ENCODE data around the gene C8B.

The C8B gene

GRCh38 chr1:56927986-56928385 lies 37.8 kb downstream of the C8B start:
- peaks cover 42% of the 10 kb centered on the region for H3K27me3 Mint-ChIP-seq (ENCODE audit: low read depth)
- peaks cover 11% of the 10 kb centered on the region for H3K9me3 Mint-ChIP-seq

DNA sequence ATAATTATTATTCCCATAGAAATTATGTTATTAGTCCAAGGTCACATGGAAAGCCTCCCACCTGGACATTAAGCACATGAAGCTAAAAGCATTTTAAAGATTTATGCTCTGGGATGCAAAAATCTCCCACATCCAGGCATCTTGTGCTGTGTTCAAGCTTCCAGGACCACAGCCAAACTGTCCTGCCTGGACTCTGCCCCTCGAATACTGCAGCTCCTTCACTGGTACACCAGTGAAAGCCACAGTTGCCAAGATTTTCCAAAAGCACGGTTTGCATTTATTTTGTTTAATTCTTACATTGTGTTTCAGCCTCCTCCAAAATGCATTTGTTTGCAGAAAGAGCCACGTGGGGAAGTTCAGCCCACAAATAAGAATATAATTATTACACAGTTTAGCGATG lies 38.6 kb downstream of the C8B start:
- TF ChIP-seq, protein P1, sequence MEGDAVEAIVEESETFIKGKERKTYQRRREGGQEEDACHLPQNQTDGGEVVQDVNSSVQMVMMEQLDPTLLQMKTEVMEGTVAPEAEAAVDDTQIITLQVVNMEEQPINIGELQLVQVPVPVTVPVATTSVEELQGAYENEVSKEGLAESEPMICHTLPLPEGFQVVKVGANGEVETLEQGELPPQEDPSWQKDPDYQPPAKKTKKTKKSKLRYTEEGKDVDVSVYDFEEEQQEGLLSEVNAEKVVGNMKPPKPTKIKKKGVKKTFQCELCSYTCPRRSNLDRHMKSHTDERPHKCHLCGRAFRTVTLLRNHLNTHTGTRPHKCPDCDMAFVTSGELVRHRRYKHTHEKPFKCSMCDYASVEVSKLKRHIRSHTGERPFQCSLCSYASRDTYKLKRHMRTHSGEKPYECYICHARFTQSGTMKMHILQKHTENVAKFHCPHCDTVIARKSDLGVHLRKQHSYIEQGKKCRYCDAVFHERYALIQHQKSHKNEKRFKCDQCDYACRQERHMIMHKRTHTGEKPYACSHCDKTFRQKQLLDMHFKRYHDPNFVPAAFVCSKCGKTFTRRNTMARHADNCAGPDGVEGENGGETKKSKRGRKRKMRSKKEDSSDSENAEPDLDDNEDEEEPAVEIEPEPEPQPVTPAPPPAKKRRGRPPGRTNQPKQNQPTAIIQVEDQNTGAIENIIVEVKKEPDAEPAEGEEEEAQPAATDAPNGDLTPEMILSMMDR (IDR thresholded peaks at IDR 0.05; ENCODE audit: unreplicated experiment in 3 of 3): no peak
- Mint-ChIP-seq H3K27me3 (ENCODE audit: low read depth) (peaks cover 34% of the 10 kb centered on the region), H3K36me3 (ENCODE audit: low read depth) (no peaks in the 10 kb centered on the region), H3K4me3 (no peak overlapping the region), H3K9me3 (peaks cover 11% of the 10 kb centered on the region), H3K4me1 (peaks cover 24% of the 10 kb centered on the region), H3K27ac (no peak overlapping the region)

More at GRCh38 chr1:56927986-56928385, 37.8 kb downstream of the C8B start:
- TF ChIP-seq, protein P1 (IDR thresholded peaks at IDR 0.05; ENCODE audit: unreplicated experiment in 3 of 3): no peak
- H3K4me3 Mint-ChIP-seq: no peak overlapping the region
- H3K4me1 Mint-ChIP-seq: peaks cover 22% of the 10 kb centered on the region
- H3K27ac Mint-ChIP-seq: no peak overlapping the region
- no peaks in the 10 kb centered on the region for H3K36me3 Mint-ChIP-seq (ENCODE audit: low read depth)

DNA sequence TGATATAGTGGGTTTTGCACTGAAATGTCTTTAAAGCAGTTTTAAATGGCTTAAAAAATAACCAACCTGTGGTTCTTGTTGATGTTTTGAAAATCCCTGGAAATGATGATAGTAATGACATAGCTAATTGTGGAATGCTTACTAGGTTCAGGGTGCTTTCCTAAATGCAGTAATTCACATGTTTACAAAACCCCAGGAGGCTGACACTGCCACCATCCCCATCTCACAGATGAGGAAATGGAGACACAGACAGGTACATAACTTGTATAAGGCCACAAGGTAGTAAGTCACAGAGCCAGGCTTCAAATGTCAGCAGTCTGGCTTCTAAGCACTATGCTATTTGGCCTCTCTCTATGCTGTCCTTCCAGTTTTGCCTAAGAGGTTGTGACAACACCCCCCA lies 40.6 kb downstream of the C8B start:
- Mint-ChIP-seq H3K36me3 (ENCODE audit: low read depth) (no peaks in the 10 kb centered on the region), H3K4me3 (no peak overlapping the region), H3K27ac (peak overlapping the region in 2 of 3 experiments; percentile 23 to 37), H3K27me3 (ENCODE audit: low read depth) (peaks cover 43% of the 10 kb centered on the region), H3K4me1 (peaks cover 32% of the 10 kb centered on the region), H3K9me3 (peaks cover 11% of the 10 kb centered on the region)
- TF ChIP-seq, protein P1 (IDR thresholded peaks at IDR 0.05; ENCODE audit: unreplicated experiment in 3 of 3): no peak

DNA sequence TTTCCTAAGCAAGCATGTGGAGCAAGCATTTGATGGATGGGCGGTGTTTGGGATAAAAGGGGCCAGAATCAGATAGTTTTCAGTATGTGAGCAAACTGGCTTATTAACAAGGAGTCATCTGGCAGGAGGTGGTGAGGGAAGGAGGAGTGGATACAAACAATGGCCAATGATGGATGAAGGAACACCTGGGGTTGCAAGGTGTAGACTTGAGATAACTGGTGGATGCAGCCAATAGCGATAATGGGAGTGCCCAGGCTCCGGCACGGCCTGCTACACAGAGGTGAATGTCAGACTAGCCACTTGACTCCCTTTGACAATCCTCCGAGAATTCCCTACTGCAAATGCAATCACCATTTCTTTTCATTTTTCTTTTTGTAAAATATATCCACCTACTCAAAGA lies 41.7 kb downstream of the C8B start:
- Mint-ChIP-seq H3K4me1 (peaks cover 32% of the 10 kb centered on the region), H3K27ac (peak overlapping the region; percentile 63 to 76 (median 64)), H3K9me3 (peaks cover 8% of the 10 kb centered on the region), H3K4me3 (no peak overlapping the region), H3K27me3 (ENCODE audit: low read depth) (peaks cover 39% of the 10 kb centered on the region), H3K36me3 (ENCODE audit: low read depth) (no peaks in the 10 kb centered on the region)
- TF ChIP-seq, protein P1 (IDR thresholded peaks at IDR 0.05; ENCODE audit: unreplicated experiment in 3 of 3): no peak

DNA sequence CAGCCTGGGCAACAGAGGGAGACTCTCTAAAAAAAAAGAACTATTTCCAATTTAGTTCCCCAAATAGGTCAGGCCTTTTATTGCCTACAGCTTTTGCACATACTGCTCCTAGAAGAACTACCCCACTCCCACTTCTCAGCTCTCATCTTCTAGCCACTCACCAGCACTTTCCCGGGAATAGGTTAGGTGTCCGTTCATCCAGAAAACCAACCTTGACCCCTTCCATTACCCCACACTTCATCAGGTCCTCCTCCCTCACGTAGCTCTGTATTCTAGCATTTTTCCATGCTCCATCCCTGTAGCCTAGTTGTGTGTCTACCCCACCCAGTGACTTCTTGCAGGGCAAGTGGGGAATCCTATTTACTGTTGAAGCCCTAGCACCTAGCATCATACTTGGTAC lies 42.6 kb downstream of the C8B start:
- Mint-ChIP-seq H3K9me3 (peaks cover 2% of the 10 kb centered on the region), H3K4me3 (no peak overlapping the region), H3K27ac (peak overlapping the region; percentile 63 to 76 (median 64)), H3K4me1 (peaks cover 32% of the 10 kb centered on the region), H3K36me3 (ENCODE audit: low read depth) (no peaks in the 10 kb centered on the region), H3K27me3 (ENCODE audit: low read depth) (peaks cover 35% of the 10 kb centered on the region)
- TF ChIP-seq, protein P1 (IDR thresholded peaks at IDR 0.05; ENCODE audit: unreplicated experiment in 3 of 3): no peak

DNA sequence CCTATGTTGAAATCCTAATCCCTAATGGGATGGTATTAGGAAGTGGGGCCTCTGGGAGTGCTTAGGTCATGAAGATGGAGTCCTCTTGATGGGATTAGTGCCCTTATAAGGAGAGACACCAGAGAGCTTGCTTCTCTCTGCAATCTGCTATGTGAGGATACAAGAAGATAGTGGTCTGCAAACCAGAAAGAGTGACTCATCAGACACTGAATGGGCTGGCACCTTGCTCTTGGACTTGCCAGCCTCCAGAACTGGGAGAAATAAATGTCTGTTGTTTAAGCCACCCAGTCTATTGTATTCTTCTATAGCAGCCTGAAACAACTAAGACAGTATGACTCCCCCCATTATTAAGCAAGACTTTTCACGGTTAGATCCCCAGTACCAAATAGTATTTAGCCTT lies 43.3 kb downstream of the C8B start:
- Mint-ChIP-seq H3K4me3 (no peak overlapping the region), H3K4me1 (peaks cover 32% of the 10 kb centered on the region), H3K27ac (peak overlapping the region in 2 of 3 experiments; percentile 61 to 76), H3K27me3 (ENCODE audit: low read depth) (peaks cover 31% of the 10 kb centered on the region), H3K36me3 (ENCODE audit: low read depth) (no peaks in the 10 kb centered on the region), H3K9me3 (no peaks in the 10 kb centered on the region)
- TF ChIP-seq, protein P1 (IDR thresholded peaks at IDR 0.05; ENCODE audit: unreplicated experiment in 3 of 3): no peak
